Esophagus squamous epithelium (tissue), 4 donors: ENCODE results near the gene PLXDC2.

ENCODE experiments used
- CTCF ChIP-seq, 6 experiments: fragments of 450-650 bp in 4 of 6; fragments of 200-600 bp in 2 of 6; sonication (generic) in 2 of 6; IDR thresholded peaks; one replicate each; pipeline ENCODE4 v1.5.1; 2016 to 2019; ENCODE audit warnings: antibody characterized with exemption in 6 of 6, mild to moderate bottlenecking in 4 of 6, moderate library complexity in 4 of 6
- POLR2A ChIP-seq, 4 donors: fragments of 450-650 bp; IDR thresholded peaks; one replicate each; pipeline ENCODE4 v1.6.1; 2017; ENCODE audit warnings: antibody characterized with exemption in 4 of 4, mild to moderate bottlenecking in 4 of 4, moderate library complexity in 3 of 4

GRCh38 chr10:20302033-20302432 is 485.8 kb downstream of the PLXDC2 start:
- TF ChIP-seq CTCF (IDR thresholded peaks at IDR 0.05): no peak
- TF ChIP-seq POLR2A (IDR thresholded peaks at IDR 0.05): no peak
